ENCODE data around the gene FOXI1.

DNA sequence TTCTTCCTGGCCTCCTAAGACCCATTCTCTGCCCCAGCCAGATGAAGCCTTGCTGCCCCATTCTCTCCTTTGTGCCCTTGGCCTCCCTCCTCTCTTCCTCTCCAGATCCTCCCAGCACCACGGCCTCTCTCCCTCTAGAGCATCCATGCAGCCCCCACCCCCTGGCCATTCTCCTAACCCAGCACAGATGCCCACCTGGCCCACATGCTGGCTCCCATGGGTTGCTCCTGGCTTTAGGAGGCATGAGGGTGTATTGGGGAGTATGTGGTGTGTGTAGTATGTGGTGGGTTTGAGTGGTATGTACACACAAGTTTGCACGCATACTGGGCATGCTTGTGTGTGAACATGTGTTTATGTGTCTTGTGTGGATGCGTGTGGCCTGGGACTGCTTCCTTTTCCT, 47.1 kb downstream of the FOXI1 start:
- TF ChIP-seq POLR2A (IDR thresholded peaks at IDR 0.05; ENCODE audit: low read depth, low read length) (no peak), POLR2AphosphoS5 (IDR thresholded peaks at IDR 0.05; ENCODE audit: low read depth, low read length) (no peak)

Measured in GM12892 (cell line).